GM18519 (cell line): Measurements from ENCODE around the gene MTSS2.
"Not testable (repeated sequence)": the region's sequence is repeated elsewhere in the genome, so short reads cannot be mapped to it uniquely, and the experiment has no call there.

ENCODE experiments used
- ATAC-seq: cut with Tn5 transposase; IDR thresholded peaks from one replicate; pipeline ENCODE4 v1.9.1; 2021; ENCODE audit warnings: mild to moderate bottlenecking, moderate library complexity; ENCODE audit not compliant: unreplicated experiment, low FRiP score

The MTSS2 gene

GRCh38 chr16:70676675-70677498 is 9.0 kb downstream of the MTSS2 start:
- ATAC-seq: no peak

GRCh38 chr16:70675851-70676513 is 9.9 kb downstream of the MTSS2 start:
- no peak for ATAC-seq

- ATAC-seq: no peak
Measured at GRCh38 chr16:70674221-70675014, 11.4 kb downstream of the MTSS2 start.

GRCh38 chr16:70670938-70671337 is 14.9 kb downstream of the MTSS2 start:
- ATAC-seq: not testable (repeated sequence)

GRCh38 chr16:70670175-70670574 is 15.7 kb downstream of the MTSS2 start:
- ATAC-seq: no peak

- ATAC-seq: no peak
Measured at GRCh38 chr16:70665806-70666735, 19.8 kb downstream of the MTSS2 start.

GRCh38 chr16:70665113-70665694 is 20.6 kb downstream of the MTSS2 start:
- no peak for ATAC-seq

GRCh38 chr16:70664325-70665112 is 21.3 kb downstream of the MTSS2 start:
- ATAC-seq: no peak

GRCh38 chr16:70663524-70664324 is 22.1 kb downstream of the MTSS2 start:
- ATAC-seq: no peak

- ATAC-seq: no peak
Measured at GRCh38 chr16:70662991-70663523, 22.8 kb downstream of the MTSS2 start.

- ATAC-seq: no peak
Measured at GRCh38 chr16:70661918-70662641, 23.8 kb downstream of the MTSS2 start.

GRCh38 chr16:70661534-70661917 is 24.3 kb downstream of the MTSS2 start:
- ATAC-seq: no peak

GRCh38 chr16:70660672-70661350 is 25.0 kb downstream of the MTSS2 start:
- no peak for ATAC-seq

GRCh38 chr16:70659953-70660671 is 25.7 kb downstream of the MTSS2 start:
- ATAC-seq: no peak

- no peak for ATAC-seq
Measured at GRCh38 chr16:70659546-70659945, 26.3 kb downstream of the MTSS2 start.

- no peak for ATAC-seq
Measured at GRCh38 chr16:70658921-70659320, 26.9 kb downstream of the MTSS2 start.
